ENCODE data around the gene MEOX2. TPM values are rescaled to one million over a fixed set of nuclear protein-coding genes. Genes with fewer than 3 reads are reported as not detected.

MEOX2 gene
- total and polyA plus RNA-seq, 10 of the 15 experiments (the other 5 are each of a cell fraction or from before 2014, with no cell fraction given) = not detected

- intact Hi-C loops (cut with micrococcal nuclease; ENCODE audit: unreplicated experiment) = no loop called here
- ChIA-PET SMC1A (ENCODE audit: uncharacterized antibody, unreplicated experiment) (interaction anchor here (1.3 to 1.5 kb wide), 2 partner anchors 9 to 125 kb away, joined by 3 to 4 read pairs; no protein-coding TSS in a partner anchor), POLR2A (no interaction called here), CTCF (no interaction called here), RAD21 (ENCODE audit: unreplicated experiment) (interaction anchor here (0.6 to 1.0 kb wide), 2 partner anchors 25 to 35 kb away, joined by 3 read pairs; no protein-coding TSS in a partner anchor)
- Histone ChIP-seq H4K20me1 (ENCODE audit: control insufficient read depth, insufficient read depth) (no peaks in the 10 kb centered on the region), H2AFZ (ENCODE audit: control insufficient read depth, low read depth, low read length) (no peak overlapping the region), H3K27ac (ENCODE audit: control insufficient read depth, insufficient read depth) (no peak overlapping the region), H3K4me1 (ENCODE audit: control insufficient read depth, insufficient read depth, low read length) (no peaks in the 10 kb centered on the region), H3K4me3 (no peak overlapping the region), H3K9me3 (replicated peaks; ENCODE audit: control insufficient read depth, insufficient read depth, low read length) (no peaks in the 10 kb centered on the region), H3K9ac (ENCODE audit: control insufficient read depth, insufficient read depth, low read length) (no peak overlapping the region), H3K79me2 (ENCODE audit: control insufficient read depth, insufficient read depth, low read length) (no peaks in the 10 kb centered on the region), H3K4me2 (ENCODE audit: control insufficient read depth, insufficient read depth) (no peak overlapping the region), H3K36me3 (ENCODE audit: control insufficient read depth in 2 of 2, insufficient read depth in 2 of 2, low read length in 1 of 2) (no peaks in the 10 kb centered on the region), H3K27me3 (replicated peaks in 1 of 2; ENCODE audit: control insufficient read depth in 2 of 2, insufficient read depth in 2 of 2, low read length in 1 of 2) (peaks cover 0 to 2% of the 10 kb centered on the region in 2 experiments; a peak in 2 of 4 replicates)
- DNase-seq (ENCODE audit: low read depth, low spot score) = no peak
- no peak for TF ChIP-seq IKZF1 (conservative IDR thresholded peaks at IDR 0.05)
- TF ChIP-seq RELA (IDR thresholded peaks at IDR 0.05; ENCODE audit: borderline replicate concordance, partially characterized antibody) = no peak
- no peak for TF ChIP-seq LARP7 (IDR thresholded peaks at IDR 0.05)
- TF ChIP-seq POLR2A (IDR thresholded peaks at IDR 0.05; ENCODE audit: low read depth, low read length) = no peak
- TF ChIP-seq, protein P1, sequence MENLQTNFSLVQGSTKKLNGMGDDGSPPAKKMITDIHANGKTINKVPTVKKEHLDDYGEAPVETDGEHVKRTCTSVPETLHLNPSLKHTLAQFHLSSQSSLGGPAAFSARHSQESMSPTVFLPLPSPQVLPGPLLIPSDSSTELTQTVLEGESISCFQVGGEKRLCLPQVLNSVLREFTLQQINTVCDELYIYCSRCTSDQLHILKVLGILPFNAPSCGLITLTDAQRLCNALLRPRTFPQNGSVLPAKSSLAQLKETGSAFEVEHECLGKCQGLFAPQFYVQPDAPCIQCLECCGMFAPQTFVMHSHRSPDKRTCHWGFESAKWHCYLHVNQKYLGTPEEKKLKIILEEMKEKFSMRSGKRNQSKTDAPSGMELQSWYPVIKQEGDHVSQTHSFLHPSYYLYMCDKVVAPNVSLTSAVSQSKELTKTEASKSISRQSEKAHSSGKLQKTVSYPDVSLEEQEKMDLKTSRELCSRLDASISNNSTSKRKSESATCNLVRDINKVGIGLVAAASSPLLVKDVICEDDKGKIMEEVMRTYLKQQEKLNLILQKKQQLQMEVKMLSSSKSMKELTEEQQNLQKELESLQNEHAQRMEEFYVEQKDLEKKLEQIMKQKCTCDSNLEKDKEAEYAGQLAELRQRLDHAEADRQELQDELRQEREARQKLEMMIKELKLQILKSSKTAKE (IDR thresholded peaks at IDR 0.05; ENCODE audit: low read depth, poor library complexity, severe bottlenecking) = no peak
- TF ChIP-seq BCL11A (IDR thresholded peaks at IDR 0.05; ENCODE audit: low read depth, low read length) = no peak
- no peak for TF ChIP-seq NFIC (IDR thresholded peaks at IDR 0.05; ENCODE audit: low read depth, low read length)
- no peak for TF ChIP-seq RELB (IDR thresholded peaks at IDR 0.05; ENCODE audit: low read depth)
- TF ChIP-seq CHD1 (IDR thresholded peaks at IDR 0.05; ENCODE audit: low read depth, low read length) = no peak
- no peak for TF ChIP-seq MTA3 (IDR thresholded peaks at IDR 0.05; ENCODE audit: borderline replicate concordance, low read length)
- TF ChIP-seq PAX5 (IDR thresholded peaks at IDR 0.05; ENCODE audit: borderline replicate concordance, low read depth, low read length) = no peak
- no peak for TF ChIP-seq ZNF622 (IDR thresholded peaks at IDR 0.05)
- no peak for TF ChIP-seq MTA2 (IDR thresholded peaks at IDR 0.05; ENCODE audit: low read depth)
- no peak for TF ChIP-seq CBFB (IDR thresholded peaks at IDR 0.05; ENCODE audit: low read depth)
- TF ChIP-seq MEF2B (IDR thresholded peaks at IDR 0.05; ENCODE audit: partially characterized antibody, poor library complexity, severe bottlenecking) = no peak
- TF ChIP-seq YBX1 (IDR thresholded peaks at IDR 0.05) = no peak
- FAIRE-seq = no peak
- no TSS peak for BruUV-seq (replicated peaks)
- 67% methylated on average over 54 of the region's 54 CpGs for WGBS (ENCODE audit: insufficient coverage, insufficient replicate concordance, low lambda C conversion rate, missing lambda C conversion rate)
- peak; percentile 23; the same call in 1 of the 3 replicates for ATAC-seq
- in situ Hi-C loops (cut with MboI) = no loop called here
These were observed 857 bp downstream of the MEOX2 start for GRCh38 chr7:15685358-15686294.

Data from GM12878 (cell line).